ENCODE measurements around the gene PSMB3.

Gene PSMB3

GRCh38 chr17:38797158-38797490, 44.6 kb downstream of the PSMB3 start:
- DNase-seq (ENCODE audit: low read depth): no peak

GRCh38 chr17:38797828-38798227, 45.3 kb downstream of the PSMB3 start:
- DNase-seq (ENCODE audit: low read depth): no peak

- peak; percentile 14 for DNase-seq (ENCODE audit: low read depth)
Measured at GRCh38 chr17:38798614-38799500, 46.3 kb downstream of the PSMB3 start.

GRCh38 chr17:38799501-38800236, 47.1 kb downstream of the PSMB3 start, which contains the start of gene PIP4K2B:
PIP4K2B (minus strand) TSS chr17:38799556; CDS start chr17:38799424, 132 bp downstream.
- DNase-seq (ENCODE audit: low read depth): peak; percentile 73

GRCh38 chr17:38800237-38800760, 47.8 kb downstream of the PSMB3 start:
- no peak for DNase-seq (ENCODE audit: low read depth)

GRCh38 chr17:38809828-38810227, 57.3 kb downstream of the PSMB3 start:
- DNase-seq (ENCODE audit: low read depth): no peak

Data from stimulated activated CD8-positive, alpha-beta memory T cell treated with anti-CD3 and anti-CD28 coated beads, Interleukin-7, amount 100 ng/mL, for 24 hours (primary cell).